Suprapubic skin (tissue), 3 donors: Measurements from ENCODE around the gene AGAP1.

ENCODE experiments used
- CTCF ChIP-seq, 2 donors: fragments of 200-600 bp in 1 of 2; fragments of 450-650 bp in 1 of 2; sonication (generic) in 1 of 2; IDR thresholded peaks; one replicate each; pipeline ENCODE4 v1.5.1; 2016 to 2019; ENCODE audit warnings: antibody characterized with exemption in 2 of 2, mild to moderate bottlenecking in 1 of 2, moderate library complexity in 1 of 2
- POLR2AphosphoS5 ChIP-seq, 3 donors: sonication (generic); formaldehyde crosslinking; IDR thresholded peaks; one replicate each; pipeline ENCODE4 v1.6.1; 2017; ENCODE audit warnings: antibody characterized with exemption in 3 of 3

GRCh38 chr2:235740821-235741220 lies 247.0 kb downstream of the AGAP1 start:
- TF ChIP-seq CTCF (IDR thresholded peaks at IDR 0.05) (no peak), POLR2AphosphoS5 (IDR thresholded peaks at IDR 0.05) (no peak)
